CD4-positive, CD25-positive, alpha-beta regulatory T cell (primary cell): ENCODE measurements around the gene PCED1B. TPM values are rescaled to one million over a fixed set of nuclear protein-coding genes. Genes with fewer than 3 reads are reported as not detected.

Experiments
- ATAC-seq, 2 donors: fragments of 150-1000 bp; cut with Tn5 transposase; one replicate each; pipeline ENCODE4 v1.10.0; 2021; ENCODE audit warnings: low read depth in 2 of 2, moderate number of reproducible peaks in 2 of 2, moderate library complexity in 1 of 2
- DNase-seq, 3 donors: peaks; one replicate each; pipeline versions ENCODE4 v3.0.0 to v3.0.0-alpha.2; 2012 to 2022; ENCODE audit warnings: mixed read lengths in 1 of 3
- H3K27ac ChIP-seq: one replicate; pipeline ENCODE4 v1.7.0; 2013; ENCODE audit warnings: mild to moderate bottlenecking, low read length; ENCODE audit not compliant: insufficient read depth, poor library complexity, severe bottlenecking
- H3K27me3 ChIP-seq: one replicate; pipeline ENCODE4 v1.7.0; 2013; ENCODE audit warnings: low read length; ENCODE audit not compliant: control insufficient read depth, insufficient read depth
- H3K36me3 ChIP-seq: one replicate; pipeline ENCODE4 v1.7.0; 2013; ENCODE audit warnings: mild to moderate bottlenecking, low read length, moderate library complexity; ENCODE audit not compliant: control insufficient read depth, insufficient read depth
- H3K4me1 ChIP-seq: 2 replicates; pipeline ENCODE4 v1.7.0; 2013; ENCODE audit warnings: mild to moderate bottlenecking, low read length; ENCODE audit not compliant: insufficient read depth, control insufficient read depth, poor library complexity, severe bottlenecking
- H3K4me3 ChIP-seq: one replicate; pipeline ENCODE4 v1.7.0; 2013; ENCODE audit warnings: low read depth, mild to moderate bottlenecking, low read length, moderate library complexity
- H3K9me3 ChIP-seq, 2 experiments: 1 replicate in 1 of 2; 2 replicates in 1 of 2; pipeline ENCODE4 v1.7.0; 2013; ENCODE audit warnings: low read length in 2 of 2, mild to moderate bottlenecking in 1 of 2, moderate library complexity in 1 of 2; ENCODE audit not compliant: control insufficient read depth in 2 of 2
- H3K27ac Mint-ChIP-seq, 3 donors: one replicate each; pipeline ENCODE4 v1.8.0; 2020 to 2022; ENCODE audit warnings: mild to moderate bottlenecking in 3 of 3, mixed read lengths in 3 of 3, moderate library complexity in 2 of 3
- H3K27me3 Mint-ChIP-seq: one replicate; pipeline ENCODE4 v1.8.0; 2022; ENCODE audit warnings: mild to moderate bottlenecking, mixed read lengths
- H3K36me3 Mint-ChIP-seq: one replicate; pipeline ENCODE4 v1.8.0; 2020; ENCODE audit warnings: mixed read lengths
- H3K4me1 Mint-ChIP-seq, 4 donors: one replicate each; pipeline ENCODE4 v1.8.0; 2020 to 2022; ENCODE audit warnings: mixed read lengths in 4 of 4, mild to moderate bottlenecking in 1 of 4
- H3K4me3 Mint-ChIP-seq, 4 donors: one replicate each; pipeline ENCODE4 v1.8.0; 2020 to 2022; ENCODE audit warnings: mild to moderate bottlenecking in 4 of 4, mixed read lengths in 4 of 4, moderate library complexity in 3 of 4
- H3K9me3 Mint-ChIP-seq, 7 donors: one replicate each; pipeline ENCODE4 v1.8.0; 2020 to 2022; ENCODE audit warnings: mixed read lengths in 7 of 7, mild to moderate bottlenecking in 3 of 7, moderate library complexity in 2 of 7
- polyA plus RNA-seq, 4 donors: library from polyadenylated mRNA; unstranded; fragments of 300-500 nt; fragmentation: Illumina TruSeq; gene quantifications; one replicate each; pipeline ENCODE4 v1.2.3, GENCODE V29; 2021
- total RNA-seq: library from RNA; stranded (reverse); gene quantifications from one replicate; pipeline ENCODE4 v1.2.3, GENCODE V29; 2022

The PCED1B gene
- total and polyA plus RNA-seq, 5 donors from 2014 or later: 56.7 to 74.5 (median 64.9) TPM

DNA sequence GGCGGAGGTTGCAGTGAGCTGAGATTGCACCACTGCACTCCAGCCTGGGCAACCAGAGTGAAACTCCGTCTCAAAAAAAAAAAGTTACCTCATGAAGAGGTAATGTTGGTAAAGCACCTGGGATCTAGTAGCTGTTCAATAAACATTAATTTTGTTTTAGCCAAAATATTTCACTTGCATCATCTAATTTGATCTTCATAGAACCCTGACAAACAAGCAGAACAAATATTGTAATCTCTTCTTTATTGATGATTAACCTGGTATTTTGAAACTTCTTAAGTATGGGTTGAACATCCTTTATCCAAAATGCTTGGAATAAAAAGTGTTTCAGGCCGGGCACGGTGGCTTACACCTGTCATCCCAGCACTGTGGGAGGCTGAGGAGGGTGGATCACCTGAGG, 149.4 kb downstream of the PCED1B start:
- Mint-ChIP-seq H3K36me3 (peaks cover 55% of the 10 kb centered on the region), H3K4me1 (peaks cover 28 to 84% (median 60%) of the 10 kb centered on the region in 4 donors), H3K4me3 (peak overlapping the region in 1 of 4 donors; percentile 78), H3K27me3 (no peaks in the 10 kb centered on the region), H3K9me3 (peaks cover 0 to under 1% (median 0%) of the 10 kb centered on the region in 7 donors), H3K27ac (peak overlapping the region in 2 of 3 donors; percentile 11 to 86)
- ATAC-seq (no peak), DNase-seq (no peak)
- Histone ChIP-seq H3K4me1 (peaks cover 34% of the 10 kb centered on the region), H3K27ac (no peak overlapping the region), H3K27me3 (no peaks in the 10 kb centered on the region), H3K4me3 (no peak overlapping the region), H3K36me3 (peaks cover 74% of the 10 kb centered on the region), H3K9me3 (no peaks in the 10 kb centered on the region)

DNA sequence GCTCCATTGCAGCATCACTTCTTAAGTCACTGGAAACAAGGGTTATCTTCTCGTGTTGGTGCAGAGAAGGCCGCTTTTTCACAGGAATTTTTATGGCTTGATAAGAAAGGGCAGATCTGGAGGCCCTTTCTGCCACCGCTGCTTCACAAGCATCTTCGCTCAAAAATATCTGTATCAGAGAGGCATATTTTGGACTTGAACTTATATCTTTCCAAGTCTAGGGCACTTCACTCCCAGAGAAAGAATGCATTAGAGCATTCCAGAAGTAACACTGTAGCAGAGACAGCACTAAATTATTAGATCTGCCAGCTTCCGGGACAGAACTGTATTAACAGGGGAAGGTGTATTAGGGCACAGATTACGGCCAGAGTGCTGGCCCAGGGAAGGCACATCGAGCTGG, 152.0 kb downstream of the PCED1B start:
- peak overlapping the region in 2 of 3 donors; percentile 23 to 44 for H3K27ac Mint-ChIP-seq
- Histone ChIP-seq H3K27me3 (no peaks in the 10 kb centered on the region), H3K4me1 (peaks cover 11% of the 10 kb centered on the region), H3K4me3 (no peak overlapping the region), H3K9me3 (no peaks in the 10 kb centered on the region), H3K36me3 (peaks cover 74% of the 10 kb centered on the region), H3K27ac (no peak overlapping the region)
- peak overlapping the region in 2 of 4 donors; percentile 25 to 50 for H3K4me3 Mint-ChIP-seq
- ATAC-seq: no peak
- H3K4me1 Mint-ChIP-seq: peaks cover 12 to 77% (median 44%) of the 10 kb centered on the region in 4 donors
- H3K9me3 Mint-ChIP-seq: peaks cover 0 to 5% (median 2%) of the 10 kb centered on the region in 7 donors
- no peaks in the 10 kb centered on the region for H3K27me3 Mint-ChIP-seq
- peaks cover 62% of the 10 kb centered on the region for H3K36me3 Mint-ChIP-seq
- DNase-seq: no peak

DNA sequence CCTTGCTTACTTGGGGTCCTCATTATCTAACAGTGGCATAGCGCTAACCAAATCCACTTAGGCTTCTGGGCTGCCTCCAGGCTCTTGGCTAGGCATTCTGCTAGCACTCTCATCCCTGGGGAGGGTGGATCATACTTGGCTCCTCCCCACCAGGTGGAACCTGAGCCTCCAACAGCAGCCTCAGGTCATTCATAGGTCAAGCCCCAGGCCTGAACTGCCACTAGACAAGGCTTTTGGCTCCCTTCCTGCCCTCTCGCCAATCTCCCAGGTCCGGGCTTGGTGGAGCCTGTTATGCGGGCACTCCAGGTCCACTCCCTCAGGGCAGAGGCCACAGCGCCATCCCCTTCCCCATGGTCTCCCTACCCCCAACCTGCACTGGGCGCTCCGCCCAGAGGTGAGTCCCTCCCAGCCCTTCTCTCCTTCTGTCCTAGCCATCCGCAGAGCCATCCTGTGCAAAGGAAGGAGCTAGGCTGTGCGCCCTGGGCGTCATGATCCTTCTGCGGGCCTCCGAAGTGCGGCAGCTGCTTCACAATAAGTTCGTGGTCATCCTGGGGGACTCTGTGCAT, 155.2 kb downstream of the PCED1B start:
- Histone ChIP-seq H3K36me3 (peaks cover 52% of the 10 kb centered on the region), H3K4me1 (peaks cover 19% of the 10 kb centered on the region), H3K27ac (no peak overlapping the region), H3K9me3 (no peaks in the 10 kb centered on the region), H3K27me3 (no peaks in the 10 kb centered on the region), H3K4me3 (no peak overlapping the region)
- peaks cover 17 to 82% (median 50%) of the 10 kb centered on the region in 4 donors for H3K4me1 Mint-ChIP-seq
- no peaks in the 10 kb centered on the region for H3K27me3 Mint-ChIP-seq
- H3K27ac Mint-ChIP-seq: peak overlapping the region in 1 of 3 donors; percentile 63
- H3K9me3 Mint-ChIP-seq: peaks cover 0 to 5% (median 2%) of the 10 kb centered on the region in 7 donors
- DNase-seq (no peak), ATAC-seq (no peak)
- no peak overlapping the region for H3K4me3 Mint-ChIP-seq
- peaks cover 59% of the 10 kb centered on the region for H3K36me3 Mint-ChIP-seq

DNA sequence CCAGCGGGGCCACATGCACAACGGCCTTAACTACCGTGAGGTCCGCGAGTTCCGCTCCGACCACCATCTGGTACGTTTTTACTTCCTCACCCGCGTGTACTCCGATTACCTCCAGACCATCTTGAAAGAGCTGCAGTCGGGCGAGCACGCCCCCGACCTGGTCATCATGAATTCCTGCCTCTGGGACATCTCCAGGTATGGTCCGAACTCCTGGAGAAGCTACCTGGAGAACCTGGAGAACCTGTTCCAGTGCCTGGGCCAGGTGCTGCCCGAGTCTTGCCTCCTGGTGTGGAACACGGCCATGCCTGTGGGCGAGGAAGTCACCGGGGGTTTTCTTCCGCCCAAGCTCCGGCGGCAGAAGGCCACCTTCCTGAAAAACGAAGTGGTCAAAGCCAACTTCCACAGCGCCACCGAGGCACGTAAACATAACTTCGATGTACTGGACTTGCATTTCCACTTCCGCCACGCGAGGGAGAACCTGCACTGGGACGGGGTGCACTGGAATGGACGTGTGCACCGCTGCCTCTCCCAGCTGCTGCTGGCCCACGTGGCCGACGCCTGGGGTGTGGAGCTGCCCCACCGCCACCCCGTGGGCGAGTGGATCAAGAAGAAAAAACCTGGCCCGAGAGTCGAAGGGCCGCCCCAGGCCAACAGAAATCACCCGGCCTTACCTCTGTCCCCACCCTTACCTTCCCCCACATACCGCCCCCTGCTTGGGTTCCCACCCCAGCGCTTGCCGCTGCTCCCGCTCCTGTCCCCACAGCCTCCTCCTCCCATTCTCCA, 156.0 kb downstream of the PCED1B start:
- no peak for ATAC-seq
- peaks cover 0 to 5% (median 2%) of the 10 kb centered on the region in 7 donors for H3K9me3 Mint-ChIP-seq
- peaks cover 63% of the 10 kb centered on the region for H3K36me3 Mint-ChIP-seq
- no peak for DNase-seq
- H3K27me3 Mint-ChIP-seq: no peaks in the 10 kb centered on the region
- peaks cover 46% of the 10 kb centered on the region for H3K36me3 ChIP-seq
- no peaks in the 10 kb centered on the region for H3K27me3 ChIP-seq
- H3K27ac Mint-ChIP-seq: peak overlapping the region in 1 of 3 donors; percentile 63
- no peak overlapping the region for H3K27ac ChIP-seq
- H3K4me3 ChIP-seq: no peak overlapping the region
- H3K4me1 ChIP-seq: peaks cover 19% of the 10 kb centered on the region
- peaks cover 17 to 82% (median 50%) of the 10 kb centered on the region in 4 donors for H3K4me1 Mint-ChIP-seq
- peak overlapping the region in 2 of 4 donors; percentile 4 to 31 for H3K4me3 Mint-ChIP-seq
- no peaks in the 10 kb centered on the region for H3K9me3 ChIP-seq

DNA sequence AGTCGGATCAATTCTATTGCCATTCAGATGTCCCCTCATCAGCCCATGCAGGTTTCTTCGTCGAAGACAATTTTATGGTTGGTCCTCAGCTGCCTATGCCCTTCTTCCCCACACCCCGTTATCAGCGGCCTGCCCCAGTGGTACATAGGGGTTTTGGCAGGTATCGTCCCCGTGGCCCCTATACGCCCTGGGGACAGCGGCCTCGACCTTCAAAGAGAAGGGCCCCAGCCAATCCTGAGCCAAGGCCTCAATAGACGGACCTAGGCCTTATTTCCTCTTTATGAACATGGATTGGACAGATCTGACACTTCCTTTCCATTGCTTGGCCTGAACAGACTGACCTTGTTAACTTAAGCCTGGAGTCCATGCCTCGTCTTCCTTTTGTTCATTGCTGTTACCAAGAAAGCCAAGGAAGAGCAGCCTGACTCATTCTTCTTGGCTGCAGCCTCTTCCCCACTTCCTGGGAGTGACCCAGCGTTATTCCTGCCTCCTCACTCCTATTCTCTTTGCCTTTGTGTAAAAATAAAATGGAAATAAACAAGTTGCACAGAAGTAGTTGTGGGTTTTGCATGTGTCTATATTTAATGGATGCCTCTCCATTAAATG, 156.8 kb downstream of the PCED1B start:
- Histone ChIP-seq H3K36me3 (peaks cover 41% of the 10 kb centered on the region), H3K4me3 (no peak overlapping the region), H3K27me3 (no peaks in the 10 kb centered on the region), H3K27ac (no peak overlapping the region), H3K9me3 (no peaks in the 10 kb centered on the region), H3K4me1 (peaks cover 19% of the 10 kb centered on the region)
- DNase-seq (no peak), ATAC-seq (no peak)
- Mint-ChIP-seq H3K27ac (peak overlapping the region; percentile 8 to 81 (median 57)), H3K4me3 (peak overlapping the region in 2 of 4 donors; percentile 4 to 44), H3K4me1 (peaks cover 17 to 79% (median 45%) of the 10 kb centered on the region in 4 donors), H3K9me3 (peaks cover 0 to 5% (median 2%) of the 10 kb centered on the region in 7 donors), H3K36me3 (peaks cover 58% of the 10 kb centered on the region), H3K27me3 (no peaks in the 10 kb centered on the region)

DNA sequence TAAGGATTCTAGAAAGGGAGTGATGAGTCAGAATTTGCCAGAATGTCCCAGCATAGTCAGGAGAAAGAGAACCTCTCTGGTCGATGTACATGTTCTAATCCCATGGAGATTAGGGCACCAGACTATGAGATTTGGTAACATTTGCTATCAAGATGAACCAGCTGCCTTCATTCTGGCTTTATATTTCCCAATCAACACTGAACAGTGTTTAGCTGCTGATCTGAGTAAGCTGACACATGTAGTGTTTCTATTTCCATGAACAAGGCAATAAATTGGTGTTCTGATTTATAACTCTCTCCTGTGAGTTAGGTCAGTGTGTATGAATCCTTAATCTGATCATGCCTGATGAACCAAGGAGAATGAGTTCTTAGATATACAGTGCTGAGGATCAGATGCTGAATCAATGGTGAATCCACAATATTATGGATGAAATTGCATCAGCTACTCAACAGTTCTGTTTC, 158.4 kb downstream of the PCED1B start:
- Mint-ChIP-seq H3K36me3 (peaks cover 52% of the 10 kb centered on the region), H3K9me3 (peaks cover 0 to 5% (median 2%) of the 10 kb centered on the region in 7 donors), H3K27ac (peak overlapping the region; percentile 8 to 76 (median 65)), H3K27me3 (no peaks in the 10 kb centered on the region), H3K4me1 (peaks cover 5 to 81% (median 44%) of the 10 kb centered on the region in 4 donors), H3K4me3 (peak overlapping the region in 1 of 4 donors; percentile 42)
- DNase-seq: no peak
- Histone ChIP-seq H3K9me3 (no peaks in the 10 kb centered on the region), H3K4me1 (peaks cover 19% of the 10 kb centered on the region), H3K4me3 (peak overlapping the region; percentile 28), H3K36me3 (peaks cover 35% of the 10 kb centered on the region), H3K27ac (peak overlapping the region; percentile 48), H3K27me3 (no peaks in the 10 kb centered on the region)
- peak in 1 of 2 donors; percentile 10 for ATAC-seq

DNA sequence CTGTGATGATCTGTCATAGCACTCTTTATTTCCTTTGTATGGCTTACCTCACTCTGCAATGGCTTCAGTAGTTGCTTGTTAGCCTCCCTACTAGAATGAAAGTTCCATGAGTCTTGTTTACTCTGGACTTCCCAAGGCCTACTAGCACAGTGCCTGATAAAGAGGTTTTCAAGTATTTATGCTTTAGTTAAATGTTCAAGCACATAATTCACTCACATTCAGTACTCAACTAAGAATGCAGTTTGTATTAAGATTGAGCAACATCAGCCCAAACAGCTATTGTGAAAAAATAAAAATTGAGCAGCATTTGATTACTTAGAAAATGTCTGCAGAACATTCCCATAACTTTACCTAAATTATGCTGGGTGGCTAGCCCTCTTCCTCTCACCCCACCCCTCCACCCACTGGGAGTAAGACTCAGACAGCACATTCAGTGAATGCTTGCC, 159.3 kb downstream of the PCED1B start:
- peak in 1 of 2 donors; percentile 9 for ATAC-seq
- H3K36me3 Mint-ChIP-seq: peaks cover 46% of the 10 kb centered on the region
- Histone ChIP-seq H3K9me3 (no peaks in the 10 kb centered on the region), H3K4me3 (no peak overlapping the region), H3K36me3 (peaks cover 27% of the 10 kb centered on the region), H3K27me3 (no peaks in the 10 kb centered on the region), H3K27ac (peak overlapping the region; percentile 48), H3K4me1 (peaks cover 19% of the 10 kb centered on the region)
- peak overlapping the region; percentile 8 to 97 (median 76) for H3K27ac Mint-ChIP-seq
- no peaks in the 10 kb centered on the region for H3K27me3 Mint-ChIP-seq
- DNase-seq: no peak
- H3K4me1 Mint-ChIP-seq: peaks cover 5 to 77% (median 41%) of the 10 kb centered on the region in 4 donors
- H3K9me3 Mint-ChIP-seq: peaks cover 0 to 5% (median 2%) of the 10 kb centered on the region in 7 donors
- peak overlapping the region in 3 of 4 donors; percentile 0 to 51 (median 19) for H3K4me3 Mint-ChIP-seq
